Measurements from ENCODE around the gene POMT2.

- TF ChIP-seq POLR2A (IDR thresholded peaks at IDR 0.05) (no peak), CTCF (IDR thresholded peaks at IDR 0.05) (no peak)
Observed at GRCh38 chr14:77314043-77314442, 6.6 kb downstream of the POMT2 start.

All from heart left ventricle (tissue), 13 donors.